HG03045 (cell line): ENCODE results near the gene NEDD9.

ENCODE experiments used
- ATAC-seq: cut with Tn5 transposase; IDR thresholded peaks from one replicate; pipeline ENCODE4 v1.9.1; 2021; ENCODE audit warnings: mild to moderate bottlenecking, moderate library complexity; ENCODE audit not compliant: unreplicated experiment

Gene NEDD9

DNA sequence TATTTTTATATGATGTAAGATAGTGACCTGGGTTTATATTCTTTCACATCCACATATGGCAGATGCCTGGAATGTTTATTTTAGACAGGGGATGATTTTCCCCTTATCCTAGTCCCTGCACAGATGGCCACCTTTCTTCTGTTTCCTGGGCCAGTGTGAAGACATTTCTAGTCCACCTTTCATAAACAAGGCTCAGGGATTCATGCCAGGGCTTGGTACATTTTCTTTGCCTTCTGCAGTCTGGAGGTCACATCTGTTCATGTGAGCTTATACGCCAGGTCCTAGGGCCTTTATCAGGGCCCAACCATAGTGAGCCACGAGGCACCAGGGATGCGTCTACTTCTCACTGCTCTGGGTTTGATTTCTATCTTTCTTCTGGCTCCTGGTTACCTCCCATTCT is 82.9 kb downstream of the NEDD9 start:
- ATAC-seq, result no peak

DNA sequence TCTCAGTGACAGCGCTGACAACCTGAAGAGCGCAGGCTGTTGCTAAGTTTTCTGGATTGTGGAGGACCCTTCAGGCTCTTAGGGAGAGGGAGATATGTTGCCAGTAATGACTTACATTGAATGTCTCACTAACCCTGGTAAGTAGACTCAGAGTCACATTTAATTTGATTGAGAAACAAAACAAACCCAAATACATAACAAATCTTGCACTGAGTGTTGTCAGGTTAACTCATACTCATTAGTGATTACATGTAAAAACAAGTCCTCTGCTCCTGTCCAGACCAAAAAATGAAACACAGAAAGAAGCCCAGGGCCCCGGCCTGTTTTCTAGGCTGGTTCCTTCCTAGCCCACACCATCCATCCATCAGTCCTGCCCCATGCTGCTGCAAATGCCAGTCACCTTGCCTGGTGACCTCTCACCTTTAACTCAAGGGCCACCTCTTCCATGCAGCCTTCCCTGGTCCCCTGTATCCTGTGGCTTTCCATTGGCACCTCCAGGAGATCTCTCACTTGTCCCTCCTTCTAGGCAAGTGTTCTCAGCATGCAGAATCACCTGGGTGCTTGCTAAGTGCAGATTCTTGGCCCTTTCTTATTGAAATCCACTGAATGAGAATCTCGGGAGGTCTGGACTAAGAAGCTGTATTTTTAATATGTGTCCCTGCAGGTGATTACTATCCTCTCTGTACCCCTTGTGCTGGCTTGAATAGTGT is 86.2 kb downstream of the NEDD9 start:
- no peak for ATAC-seq

- peak; percentile 75 for ATAC-seq
Measured at GRCh38 chr6:11144393-11144851, 88.0 kb downstream of the NEDD9 start.

DNA sequence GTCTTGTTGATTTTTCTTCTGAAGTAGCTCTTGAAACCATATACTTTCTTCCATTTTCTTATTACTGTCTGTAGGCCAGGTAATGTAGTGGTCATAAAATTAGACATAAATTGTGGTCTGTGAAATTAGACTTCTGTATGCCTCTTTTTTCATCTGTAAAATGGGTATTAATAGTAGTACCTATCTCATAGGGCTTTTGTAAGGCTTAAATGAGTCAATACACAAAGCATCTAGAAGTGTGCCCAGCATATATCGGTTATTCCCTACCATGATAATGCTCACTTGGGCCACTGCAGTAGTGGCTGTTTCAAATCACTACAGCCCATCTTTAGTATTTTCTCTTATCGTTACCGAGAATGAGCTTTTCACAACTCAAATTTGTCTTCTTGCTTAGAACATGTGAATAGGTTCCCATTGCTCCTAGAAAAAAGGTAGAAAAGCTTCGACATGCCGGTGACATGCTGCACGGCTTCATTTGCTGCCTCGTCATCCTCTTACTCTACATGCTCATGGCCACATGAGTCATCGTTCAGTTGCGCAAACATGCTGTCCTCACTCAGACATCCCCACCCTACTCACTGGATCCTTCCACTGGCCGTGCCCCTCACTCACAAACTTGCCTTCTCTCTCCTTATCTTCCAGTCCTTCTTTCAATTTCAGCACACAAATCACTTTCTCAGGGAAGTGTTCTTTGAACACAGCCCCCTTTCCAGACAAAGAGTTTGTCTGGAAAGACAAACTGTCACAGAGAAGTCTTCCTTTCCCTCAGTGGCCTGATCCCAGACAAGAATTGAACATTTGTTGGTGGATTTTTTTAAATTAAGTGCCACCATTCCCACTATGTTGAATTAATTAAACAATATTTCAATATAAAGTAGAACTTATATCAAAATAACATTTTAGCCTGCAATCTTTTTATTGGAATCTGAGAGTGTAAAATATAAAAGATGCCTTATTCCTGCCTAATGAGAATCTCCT is 88.8 kb downstream of the NEDD9 start:
- no peak for ATAC-seq

- no peak for ATAC-seq
Measured at GRCh38 chr6:11142296-11143027, 90.0 kb downstream of the NEDD9 start.

DNA sequence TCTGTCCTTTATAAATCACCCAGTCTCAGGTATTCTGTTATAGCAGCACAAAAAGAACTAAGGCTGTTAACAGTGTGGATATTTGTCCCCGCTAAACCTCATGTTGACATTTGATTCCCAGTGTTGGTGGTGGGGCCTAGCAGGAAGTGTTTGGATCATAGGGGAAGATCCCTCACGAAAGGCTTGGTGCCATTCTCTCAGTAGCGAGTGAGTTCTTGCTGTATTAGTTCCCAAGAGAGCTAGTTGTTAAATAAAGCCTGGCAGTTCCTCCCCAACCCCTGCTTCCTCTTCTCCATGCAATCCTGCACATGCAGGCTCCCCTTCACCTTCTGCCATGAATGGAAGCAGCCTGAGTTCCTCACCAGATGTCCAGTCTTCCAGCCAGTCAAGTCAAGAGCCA is 91.2 kb downstream of the NEDD9 start:
- ATAC-seq, result no peak

DNA sequence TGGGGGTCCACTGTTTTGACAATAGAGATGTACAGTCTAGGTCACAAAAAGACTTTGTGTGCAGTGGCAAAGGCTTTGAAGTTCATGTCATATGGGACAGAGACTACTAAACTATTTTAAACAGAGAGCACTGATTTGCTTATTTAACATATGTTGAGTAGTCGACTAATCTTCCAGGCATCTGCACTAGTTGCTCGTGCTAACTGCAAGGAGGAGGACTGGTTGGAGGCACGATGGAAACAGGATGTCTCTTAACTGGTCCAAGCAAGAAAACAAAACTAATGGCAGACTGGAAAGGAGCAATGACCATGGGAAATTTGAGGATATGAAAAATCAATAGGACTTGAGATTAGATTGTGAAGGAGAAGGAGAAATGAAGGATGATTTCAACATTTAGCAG is 92.4 kb downstream of the NEDD9 start:
- ATAC-seq, result no peak

GRCh38 chr6:11139051-11139960 is 93.2 kb downstream of the NEDD9 start:
- ATAC-seq, result no peak

DNA sequence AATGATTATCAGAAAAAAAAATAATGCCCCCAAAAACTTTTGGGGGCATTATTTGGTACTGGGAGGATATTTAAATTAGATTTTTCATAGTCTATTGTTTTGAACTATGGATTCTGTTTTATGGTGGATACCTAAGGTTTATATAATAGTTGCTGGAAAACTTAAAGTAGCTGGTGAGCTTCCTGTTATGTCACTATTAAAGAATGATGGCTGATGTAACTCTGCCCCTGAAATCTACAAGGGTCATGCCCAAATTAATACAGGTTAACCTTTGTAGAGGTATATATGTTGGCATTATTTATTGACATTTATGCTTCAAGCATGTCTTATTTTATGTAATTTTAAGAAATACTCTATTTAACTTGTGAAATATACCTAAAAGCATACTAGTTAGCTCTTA is 95.7 kb downstream of the NEDD9 start:
- no peak for ATAC-seq
